ENCODE data around the gene CAMSAP2.

DNA sequence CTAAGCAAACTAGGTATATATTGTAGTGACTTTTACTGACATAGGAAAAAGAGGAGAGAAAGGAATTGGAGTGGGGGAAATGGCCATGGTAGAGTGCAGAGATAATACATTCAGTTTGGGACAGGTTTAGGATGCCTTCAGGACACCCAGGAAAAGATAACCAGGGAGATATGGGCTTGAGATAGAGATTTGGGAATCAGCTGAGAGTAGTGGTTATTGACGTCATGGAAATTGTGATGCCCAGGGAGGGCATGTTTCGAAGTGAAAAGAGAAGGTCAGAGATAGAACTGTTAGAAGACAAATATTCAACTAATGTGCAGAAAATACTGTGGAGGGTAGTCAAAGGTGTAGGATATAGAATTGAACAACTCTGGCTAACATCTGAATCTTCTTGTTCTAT lies 40.6 kb downstream of the CAMSAP2 start:
- TF ChIP-seq CTCF (conservative IDR thresholded peaks at IDR 0.05; ENCODE audit: low read depth, low read length) (no peak), EZH2phosphoT487 (IDR thresholded peaks at IDR 0.05; ENCODE audit: borderline replicate concordance, low read length) (no peak)
